Nephron (organoid): ENCODE results near the gene LRCH1.

ENCODE experiments used
- H3K27ac Mint-ChIP-seq, 3 experiments: 2 replicates each; pipeline ENCODE4 v1.8.0; 2020; ENCODE audit warnings: mixed read lengths in 3 of 3, mild to moderate bottlenecking in 2 of 3, moderate library complexity in 1 of 3
- H3K27me3 Mint-ChIP-seq: 2 replicates; pipeline ENCODE4 v1.8.0; 2021; ENCODE audit warnings: low read depth, mild to moderate bottlenecking, moderate library complexity, mixed read lengths
- H3K36me3 Mint-ChIP-seq: 2 replicates; pipeline ENCODE4 v1.8.0; 2020; ENCODE audit warnings: low read depth, mixed read lengths
- H3K4me1 Mint-ChIP-seq: 2 replicates; pipeline ENCODE4 v1.8.0; 2020; ENCODE audit warnings: mixed read lengths
- H3K4me3 Mint-ChIP-seq, 3 experiments: 2 replicates each; pipeline ENCODE4 v1.8.0; 2020; ENCODE audit warnings: mild to moderate bottlenecking in 3 of 3, mixed read lengths in 3 of 3, moderate library complexity in 2 of 3
- H3K9me3 Mint-ChIP-seq: 2 replicates; pipeline ENCODE4 v1.8.0; 2020; ENCODE audit warnings: mixed read lengths
- CTCF ChIP-seq, 3 experiments: fragments of 200-600 bp; sonication (generic); IDR thresholded peaks; one replicate each; pipeline ENCODE4 v1.5.0; 2021; ENCODE audit warnings: antibody characterized with exemption in 3 of 3; ENCODE audit not compliant: unreplicated experiment in 3 of 3

LRCH1 gene

GRCh38 chr13:46552889-46553520, at the start of gene LRCH1:
LRCH1 (plus strand) TSS chr13:46553170; CDS start chr13:46553397, 227 bp downstream.
- TF ChIP-seq CTCF (IDR thresholded peaks at IDR 0.05; ENCODE audit: unreplicated experiment in 3 of 3), result no peak
- H3K4me3 Mint-ChIP-seq, result peak within 1 kb of the TSS; percentile 98 to 99 (median 99)

DNA sequence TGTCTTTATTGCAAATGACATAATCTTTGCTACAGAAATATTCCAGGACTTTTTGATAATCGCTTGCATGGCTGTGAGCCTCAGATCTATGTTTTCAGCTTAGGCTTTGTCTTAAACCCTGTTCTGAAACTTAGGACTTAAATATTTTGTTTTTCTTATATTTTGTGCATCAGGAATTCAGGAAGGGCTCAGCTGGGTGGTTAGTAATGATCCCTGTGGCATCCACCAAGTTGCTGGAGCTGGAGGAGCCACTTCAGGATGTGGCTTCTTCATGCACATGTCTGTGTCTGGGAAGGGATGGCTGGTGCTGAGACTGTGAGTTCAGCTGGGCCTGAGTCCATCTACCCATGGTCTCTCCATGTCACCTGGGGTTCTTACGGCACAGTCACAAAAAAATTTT, 48.9 kb upstream of the LRCH1 start:
- Mint-ChIP-seq H3K4me3 (no peak overlapping the region), H3K36me3 (no peaks in the 10 kb centered on the region), H3K27ac (no peak overlapping the region), H3K27me3 (no peaks in the 10 kb centered on the region), H3K9me3 (peaks cover 5% of the 10 kb centered on the region), H3K4me1 (no peaks in the 10 kb centered on the region)
- TF ChIP-seq CTCF (IDR thresholded peaks at IDR 0.05; ENCODE audit: unreplicated experiment in 3 of 3), result no peak

More at GRCh38 chr13:46552889-46553520, at the start of gene LRCH1:
- Mint-ChIP-seq H3K27ac (peak within 1 kb of the TSS; percentile 92 to 98 (median 93)), H3K36me3 (no peaks in the 10 kb centered on the region), H3K9me3 (no peaks in the 10 kb centered on the region), H3K27me3 (peaks cover 12% of the 10 kb centered on the region), H3K4me1 (peaks cover 40% of the 10 kb centered on the region)

- no peak overlapping the region for H3K4me3 Mint-ChIP-seq
- no peaks in the 10 kb centered on the region for H3K36me3 Mint-ChIP-seq
- no peaks in the 10 kb centered on the region for H3K27me3 Mint-ChIP-seq
- H3K27ac Mint-ChIP-seq, result no peak overlapping the region
- no peaks in the 10 kb centered on the region for H3K4me1 Mint-ChIP-seq
- no peak for TF ChIP-seq CTCF (IDR thresholded peaks at IDR 0.05; ENCODE audit: unreplicated experiment in 3 of 3)
- peaks cover 5% of the 10 kb centered on the region for H3K9me3 Mint-ChIP-seq
Measured at GRCh38 chr13:46507981-46508380, 45.0 kb upstream of the LRCH1 start.

DNA sequence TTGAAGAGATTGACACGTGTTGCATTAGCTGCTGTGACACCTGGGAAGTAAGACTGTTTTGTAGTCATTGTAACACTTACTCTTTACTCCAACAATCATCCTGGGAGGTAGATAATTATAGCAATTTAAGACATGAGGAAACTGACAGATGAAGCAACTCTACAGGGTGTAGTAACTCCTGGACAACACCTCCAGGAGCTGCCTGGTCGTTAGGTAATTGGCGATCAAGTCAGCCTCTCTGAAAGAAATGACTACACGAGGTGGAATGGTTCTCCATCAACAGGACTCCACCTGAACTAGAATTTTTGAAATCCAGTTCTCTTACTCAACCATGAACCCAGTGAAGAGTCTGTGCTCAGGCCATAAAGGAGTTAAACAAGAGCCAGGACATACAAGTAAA, 43.0 kb upstream of the LRCH1 start:
- Mint-ChIP-seq H3K4me3 (no peak overlapping the region), H3K27me3 (no peaks in the 10 kb centered on the region), H3K36me3 (no peaks in the 10 kb centered on the region), H3K27ac (no peak overlapping the region), H3K9me3 (peaks cover 2% of the 10 kb centered on the region), H3K4me1 (no peaks in the 10 kb centered on the region)
- no peak for TF ChIP-seq CTCF (IDR thresholded peaks at IDR 0.05; ENCODE audit: unreplicated experiment in 3 of 3)

- TF ChIP-seq CTCF (IDR thresholded peaks at IDR 0.05; ENCODE audit: unreplicated experiment in 3 of 3), result no peak
- peak overlapping the region; percentile 14 to 72 (median 57) for H3K27ac Mint-ChIP-seq
- no peaks in the 10 kb centered on the region for H3K27me3 Mint-ChIP-seq
- H3K4me1 Mint-ChIP-seq, result peaks cover 23% of the 10 kb centered on the region
- peaks cover 4% of the 10 kb centered on the region for H3K9me3 Mint-ChIP-seq
- no peak overlapping the region for H3K4me3 Mint-ChIP-seq
- no peaks in the 10 kb centered on the region for H3K36me3 Mint-ChIP-seq
Measured at GRCh38 chr13:46515803-46516202, 37.2 kb upstream of the LRCH1 start.
